ENCODE data around the gene G3BP2. TPM values are rescaled to one million over a fixed set of nuclear protein-coding genes. Genes with fewer than 3 reads are reported as not detected.
A peak's percentile ranks its signal among the peaks of the same experiment; 100 is the strongest.

G3BP2 gene
- total and polyA plus RNA-seq, 10 of the 15 experiments (the other 5 are each of a cell fraction or from before 2014, with no cell fraction given): 22.2 to 176 (median 102) TPM

DNA sequence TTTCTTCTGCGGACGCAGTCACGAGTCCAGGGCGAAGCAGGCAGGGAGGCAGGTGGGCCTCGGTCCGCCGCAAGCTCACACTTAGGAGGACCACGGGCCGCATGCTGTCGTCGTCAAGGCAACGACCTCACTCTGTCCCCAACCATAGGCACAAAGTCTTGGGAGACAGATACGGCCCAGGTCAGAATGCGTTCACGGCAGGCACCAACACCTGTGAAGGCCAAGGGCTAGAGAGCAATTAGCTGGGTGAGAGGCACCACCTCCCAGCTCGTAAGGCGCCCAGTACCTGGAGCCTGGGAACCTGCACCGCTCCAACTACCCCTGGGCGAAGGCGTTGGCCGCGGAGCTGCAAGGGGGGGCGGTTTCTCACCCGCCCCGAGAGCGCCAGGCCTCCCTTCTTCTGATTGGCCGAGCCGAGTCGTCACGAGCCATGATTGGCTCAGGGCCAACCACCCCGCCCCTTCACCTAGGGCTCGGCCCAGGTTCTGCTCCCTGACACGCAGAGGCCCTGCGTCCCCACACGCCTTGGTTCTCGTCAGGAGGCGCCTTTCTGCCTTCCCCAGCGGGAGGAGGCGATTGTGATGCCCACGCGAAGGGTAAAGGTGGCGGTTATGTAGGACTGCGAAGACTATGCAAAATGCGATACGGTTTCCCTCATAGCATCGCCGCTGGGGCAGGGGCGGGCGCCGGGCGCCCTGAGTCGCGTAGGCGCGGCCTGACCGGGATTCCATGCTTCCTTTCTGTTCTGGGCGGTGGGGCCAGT is 42.9 kb downstream of the G3BP2 start, which contains the start of gene CDKL2 (continued):
- TF ChIP-seq, protein P1, sequence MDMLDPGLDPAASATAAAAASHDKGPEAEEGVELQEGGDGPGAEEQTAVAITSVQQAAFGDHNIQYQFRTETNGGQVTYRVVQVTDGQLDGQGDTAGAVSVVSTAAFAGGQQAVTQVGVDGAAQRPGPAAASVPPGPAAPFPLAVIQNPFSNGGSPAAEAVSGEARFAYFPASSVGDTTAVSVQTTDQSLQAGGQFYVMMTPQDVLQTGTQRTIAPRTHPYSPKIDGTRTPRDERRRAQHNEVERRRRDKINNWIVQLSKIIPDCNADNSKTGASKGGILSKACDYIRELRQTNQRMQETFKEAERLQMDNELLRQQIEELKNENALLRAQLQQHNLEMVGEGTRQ (IDR thresholded peaks at IDR 0.05; ENCODE audit: borderline replicate concordance, low read depth, low read length): no peak
- peak; percentile 45 for TF ChIP-seq KLF5 (IDR thresholded peaks at IDR 0.05; ENCODE audit: partially characterized antibody)

DNA sequence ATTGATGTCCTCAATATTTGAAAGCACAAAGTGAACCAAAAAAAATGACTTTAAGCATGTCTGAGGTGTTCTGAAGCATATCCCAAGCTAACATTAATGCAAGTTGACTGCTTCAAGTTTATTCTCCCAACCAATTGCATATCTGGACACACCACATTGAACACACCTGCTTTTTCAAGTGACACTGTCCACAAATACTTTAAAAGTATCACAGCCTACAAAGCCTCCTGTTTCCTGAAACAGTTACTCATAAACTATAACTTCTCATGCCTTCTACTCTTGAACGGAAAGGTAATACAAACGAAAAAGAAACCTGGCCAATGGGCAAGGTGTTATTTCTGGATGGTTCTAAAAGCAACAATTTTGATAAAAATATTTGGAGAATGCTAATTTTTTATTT is 44.0 kb downstream of the G3BP2 start:
- POLR2A ChIA-PET: no interaction called here
- SMC1A ChIA-PET (ENCODE audit: uncharacterized antibody, unreplicated experiment): no interaction called here
- Histone ChIP-seq H3K79me2 (ENCODE audit: control insufficient read depth, insufficient read depth, low read length) (no peaks in the 10 kb centered on the region), H3K27me3 (replicated peaks in 1 of 2; ENCODE audit: control insufficient read depth in 2 of 2, insufficient read depth in 2 of 2, low read length in 1 of 2) (no peaks in the 10 kb centered on the region), H3K9ac (ENCODE audit: control insufficient read depth, insufficient read depth, low read length) (no peak overlapping the region), H3K4me1 (ENCODE audit: control insufficient read depth, insufficient read depth, low read length) (peaks cover 11% of the 10 kb centered on the region), H4K20me1 (ENCODE audit: control insufficient read depth, insufficient read depth) (no peaks in the 10 kb centered on the region), H3K4me3 (no peak overlapping the region), H2AFZ (ENCODE audit: control insufficient read depth, low read depth, low read length) (no peak overlapping the region), H3K4me2 (ENCODE audit: control insufficient read depth, insufficient read depth) (no peak overlapping the region), H3K36me3 (ENCODE audit: control insufficient read depth in 2 of 2, insufficient read depth in 2 of 2, low read length in 1 of 2) (no peaks in the 10 kb centered on the region), H3K27ac (ENCODE audit: control insufficient read depth, insufficient read depth) (no peak overlapping the region), H3K9me3 (replicated peaks; ENCODE audit: control insufficient read depth, insufficient read depth, low read length) (no peaks in the 10 kb centered on the region)
- in situ Hi-C loops (cut with MboI) (no loop called here), intact Hi-C loops (cut with micrococcal nuclease; ENCODE audit: unreplicated experiment) (no loop called here)
- TF ChIP-seq POLR2AphosphoS5 (IDR thresholded peaks at IDR 0.05; ENCODE audit: low read length): no peak
- no peak for TF ChIP-seq FOXM1 (IDR thresholded peaks at IDR 0.05; ENCODE audit: low read depth, low read length)
- TF ChIP-seq NFIC (IDR thresholded peaks at IDR 0.05; ENCODE audit: low read depth, low read length): no peak
- no peak for TF ChIP-seq ZNF217 (IDR thresholded peaks at IDR 0.05)
- TF ChIP-seq RCOR1 (conservative IDR thresholded peaks at IDR 0.05; ENCODE audit: low read depth, low read length): no peak
- no peak for TF ChIP-seq RB1 (IDR thresholded peaks at IDR 0.05; ENCODE audit: borderline replicate concordance)
- TF ChIP-seq, protein P2, sequence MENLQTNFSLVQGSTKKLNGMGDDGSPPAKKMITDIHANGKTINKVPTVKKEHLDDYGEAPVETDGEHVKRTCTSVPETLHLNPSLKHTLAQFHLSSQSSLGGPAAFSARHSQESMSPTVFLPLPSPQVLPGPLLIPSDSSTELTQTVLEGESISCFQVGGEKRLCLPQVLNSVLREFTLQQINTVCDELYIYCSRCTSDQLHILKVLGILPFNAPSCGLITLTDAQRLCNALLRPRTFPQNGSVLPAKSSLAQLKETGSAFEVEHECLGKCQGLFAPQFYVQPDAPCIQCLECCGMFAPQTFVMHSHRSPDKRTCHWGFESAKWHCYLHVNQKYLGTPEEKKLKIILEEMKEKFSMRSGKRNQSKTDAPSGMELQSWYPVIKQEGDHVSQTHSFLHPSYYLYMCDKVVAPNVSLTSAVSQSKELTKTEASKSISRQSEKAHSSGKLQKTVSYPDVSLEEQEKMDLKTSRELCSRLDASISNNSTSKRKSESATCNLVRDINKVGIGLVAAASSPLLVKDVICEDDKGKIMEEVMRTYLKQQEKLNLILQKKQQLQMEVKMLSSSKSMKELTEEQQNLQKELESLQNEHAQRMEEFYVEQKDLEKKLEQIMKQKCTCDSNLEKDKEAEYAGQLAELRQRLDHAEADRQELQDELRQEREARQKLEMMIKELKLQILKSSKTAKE (IDR thresholded peaks at IDR 0.05; ENCODE audit: low read depth, poor library complexity, severe bottlenecking): no peak
- TF ChIP-seq BRCA1 (IDR thresholded peaks at IDR 0.05; ENCODE audit: low read depth, low read length): no peak
- no peak for FAIRE-seq
- CTCF ChIA-PET: interaction anchor here (0.6 to 1.6 kb wide), 6 partner anchors 42 to 385 kb away, joined by 3 to 6 read pairs (median 3); partner anchors contain the start of gene USO1
- ATAC-seq: no peak
- RAD21 ChIA-PET (ENCODE audit: unreplicated experiment): interaction anchor here (1.9 kb wide), 1 partner anchor 219 kb away, joined by 5 read pairs; no protein-coding TSS in a partner anchor
- no peak for DNase-seq (ENCODE audit: low read depth, low spot score)
- WGBS (ENCODE audit: insufficient coverage, insufficient replicate concordance, low lambda C conversion rate, missing lambda C conversion rate): 24% methylated on average over 2 of the region's 2 CpGs
- BruUV-seq (replicated peaks): no TSS peak
